ENCODE data around the gene SRPK2.

GRCh38 chr7:105112440-105113418 lies 276.0 kb downstream of the SRPK2 start:
- TF ChIP-seq CTCF (conservative IDR thresholded peaks at IDR 0.05; ENCODE audit: low read depth, low read length) (no peak), EZH2 (IDR thresholded peaks at IDR 0.05; ENCODE audit: low read length, unreplicated experiment) (no peak)

Data from PC-3 (cell line).